Neuronal stem cell (in vitro differentiated cells): Measurements from ENCODE around the gene MED29.

Experiments used
- DNase-seq: peaks from one replicate; pipeline ENCODE4 v3.0.0-alpha.2; 2013; ENCODE audit warnings: low spot score
- H2AFZ ChIP-seq: one replicate; pipeline ENCODE4 v1.6.1; 2013; ENCODE audit warnings: mild to moderate bottlenecking, low read length, inconsistent platforms
- H2AK5ac ChIP-seq: 2 replicates; pipeline ENCODE4 v1.6.1; 2013; ENCODE audit warnings: low read depth, mild to moderate bottlenecking, inconsistent platforms, low read length, moderate library complexity, mixed read lengths
- H2BK120ac ChIP-seq: 2 replicates; pipeline ENCODE4 v1.6.1; 2013; ENCODE audit warnings: low read depth, mild to moderate bottlenecking, inconsistent platforms, low read length, moderate library complexity, mixed read lengths
- H2BK12ac ChIP-seq: one replicate; pipeline ENCODE4 v1.6.1; 2013; ENCODE audit warnings: low read length, inconsistent platforms
- H2BK15ac ChIP-seq: 2 replicates; pipeline ENCODE4 v1.6.1; 2013; ENCODE audit warnings: mild to moderate bottlenecking, low read length, inconsistent platforms, mixed read lengths
- H2BK5ac ChIP-seq: one replicate; pipeline ENCODE4 v1.6.1; 2013; ENCODE audit warnings: inconsistent platforms, mild to moderate bottlenecking, low read length, moderate library complexity
- H3K14ac ChIP-seq: one replicate; pipeline ENCODE4 v1.6.1; 2013; ENCODE audit warnings: low read length, inconsistent platforms
- H3K18ac ChIP-seq: 2 replicates; pipeline ENCODE4 v1.6.1; 2013; ENCODE audit warnings: low read length, inconsistent platforms
- H3K23ac ChIP-seq: 2 replicates; pipeline ENCODE4 v1.6.1; 2013; ENCODE audit warnings: low read depth, mild to moderate bottlenecking, mixed read lengths, low read length, inconsistent platforms; ENCODE audit not compliant: poor library complexity
- H3K27ac ChIP-seq: replicated peaks from 3 replicates; pipeline ENCODE4 v1.5.1; 2013; ENCODE audit warnings: low read length, inconsistent platforms
- H3K27me3 ChIP-seq, 3 experiments: 2 replicates each; pipeline ENCODE4 v1.6.1; 2013; ENCODE audit warnings: low read length in 3 of 3, mild to moderate bottlenecking in 2 of 3, inconsistent platforms in 1 of 3, low read depth in 1 of 3, mixed read lengths in 1 of 3, moderate library complexity in 1 of 3; ENCODE audit not compliant: control insufficient read depth in 3 of 3, insufficient read depth in 3 of 3
- H3K36me3 ChIP-seq, 2 donors: replicated peaks in 1 of 2; 2 replicates each; pipeline ENCODE4 v1.6.1; 2013; ENCODE audit warnings: low read length in 2 of 2; ENCODE audit not compliant: control insufficient read depth in 2 of 2, insufficient read depth in 2 of 2
- H3K4ac ChIP-seq: 2 replicates; pipeline ENCODE4 v1.6.1; 2013; ENCODE audit warnings: inconsistent platforms, mild to moderate bottlenecking, low read length, moderate library complexity
- H3K4me1 ChIP-seq, 2 donors: 1 replicate in 1 of 2; 2 replicates in 1 of 2; pipeline ENCODE4 v1.6.1; 2013; ENCODE audit warnings: low read length in 2 of 2, low read depth in 1 of 2; ENCODE audit not compliant: control insufficient read depth in 2 of 2, insufficient read depth in 1 of 2
- H3K4me2 ChIP-seq: one replicate; pipeline ENCODE4 v1.6.1; 2013; ENCODE audit warnings: mild to moderate bottlenecking, low read length, inconsistent platforms; ENCODE audit not compliant: insufficient read depth, poor library complexity, severe bottlenecking
- H3K4me3 ChIP-seq, 2 donors: 2 replicates each; pipeline ENCODE4 v1.5.1; 2013; ENCODE audit warnings: low read length in 2 of 2, mild to moderate bottlenecking in 2 of 2, inconsistent platforms in 1 of 2, moderate library complexity in 1 of 2
- H3K79me1 ChIP-seq: one replicate; pipeline ENCODE4 v1.6.1; 2013; ENCODE audit warnings: low read depth, mild to moderate bottlenecking, inconsistent platforms, low read length, moderate library complexity
- H3K9ac ChIP-seq: one replicate; pipeline ENCODE4 v1.6.1; 2013; ENCODE audit warnings: mild to moderate bottlenecking, low read depth, low read length, inconsistent platforms; ENCODE audit not compliant: poor library complexity
- H3K9me3 ChIP-seq, 2 donors: replicated peaks in 1 of 2; 2 replicates each; pipeline versions ENCODE3 to v1.6.1; 2013; ENCODE audit warnings: low read length in 2 of 2, mild to moderate bottlenecking in 2 of 2, inconsistent platforms in 1 of 2, low read depth in 1 of 2, mixed read lengths in 1 of 2, moderate library complexity in 1 of 2; ENCODE audit not compliant: control insufficient read depth in 2 of 2, insufficient read depth in 1 of 2
- H4K8ac ChIP-seq: one replicate; pipeline ENCODE4 v1.6.1; 2013; ENCODE audit warnings: low read depth, mild to moderate bottlenecking, inconsistent platforms, low read length, moderate library complexity
- H4K91ac ChIP-seq: one replicate; pipeline ENCODE4 v1.6.1; 2013; ENCODE audit warnings: low read length, low read depth, mild to moderate bottlenecking, inconsistent platforms; ENCODE audit not compliant: poor library complexity
- WGBS, 2 donors: extraction: QIAGEN DNeasy Blood & Tissue Kit; methylation state at CpG; one replicate each; pipeline ENCODE4 v1.1.7; 2013; ENCODE audit warnings: missing lambda C conversion rate in 2 of 2, mixed read lengths in 1 of 2; ENCODE audit not compliant: insufficient read length in 2 of 2, insufficient replicate concordance in 1 of 2; ENCODE audit errors: extremely low coverage in 2 of 2; 5-methylcytosine and 5-hydroxymethylcytosine counted together

MED29 gene

DNA sequence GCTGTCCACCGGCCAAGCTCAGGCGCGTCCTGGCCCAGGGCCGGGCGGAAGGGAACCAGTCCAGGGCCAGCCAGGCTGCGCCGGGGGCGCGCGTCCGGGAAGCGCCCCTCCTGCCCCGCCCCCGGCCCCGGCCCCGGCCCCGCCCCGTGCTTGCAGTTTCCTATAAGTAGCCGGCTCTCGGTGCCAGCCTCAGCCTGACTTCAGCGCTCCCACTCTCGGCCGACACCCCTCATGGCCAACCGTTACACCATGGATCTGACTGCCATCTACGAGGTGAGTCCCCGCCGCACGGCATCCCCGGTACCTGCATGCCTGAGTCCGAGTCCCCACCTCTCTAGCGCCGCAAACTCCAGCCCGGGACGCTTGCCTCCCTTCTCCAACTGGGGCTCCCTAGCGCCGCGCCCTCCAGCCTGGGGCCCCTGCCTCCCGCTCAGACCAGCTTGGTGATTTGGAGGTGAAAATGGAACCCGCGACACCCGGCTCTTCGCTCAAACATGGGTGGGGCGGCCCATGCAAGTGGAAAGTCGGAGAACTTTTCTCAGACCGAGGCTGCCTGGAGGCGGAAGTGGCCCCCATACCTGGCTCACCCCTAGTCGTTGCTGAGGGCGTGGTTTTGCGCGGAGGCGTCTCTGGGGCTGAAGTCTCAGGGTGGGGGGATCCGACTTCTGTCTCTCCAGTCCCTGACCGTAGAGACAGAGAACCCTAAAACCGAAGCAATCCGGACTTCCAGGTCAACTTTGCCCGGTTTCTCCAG lies 15.7 kb downstream of the MED29 start, which contains the start of gene ZFP36:
ZFP36 (plus strand) TSS at position 192 of the 754 bp plus-strand sequence; CDS start at position 250, 58 bp downstream.
- Histone ChIP-seq H2BK5ac (peak within 1 kb of the TSS; percentile 15), H3K14ac (no peak within 1 kb of the TSS), H4K8ac (no peak within 1 kb of the TSS), H2AK5ac (peak within 1 kb of the TSS; percentile 97), H2BK12ac (peak within 1 kb of the TSS; percentile 1), H3K4me3 (peak within 1 kb of the TSS; percentile 82 to 91), H3K27ac (no peak within 1 kb of the TSS), H3K27me3 (peaks cover 0 to 27% (median 0%) of the 10 kb centered on the region in 3 experiments), H4K91ac (no peak within 1 kb of the TSS), H3K4ac (no peak within 1 kb of the TSS), H2AFZ (peak within 1 kb of the TSS; percentile 92), H3K9me3 (no peaks in the 10 kb centered on the region), H3K4me2 (peak within 1 kb of the TSS; percentile 99), H2BK15ac (peak within 1 kb of the TSS; percentile 84), H3K18ac (peak within 1 kb of the TSS; percentile 98), H3K9ac (peak within 1 kb of the TSS; percentile 96), H3K4me1 (peaks cover 26 to 38% of the 10 kb centered on the region in 2 donors), H3K36me3 (peaks cover 0 to 6% of the 10 kb centered on the region in 2 donors), H3K79me1 (no peaks in the 10 kb centered on the region), H3K23ac (peak within 1 kb of the TSS; percentile 96), H2BK120ac (no peak within 1 kb of the TSS)
- no peak for DNase-seq
- no CpG with 5 or more reads among the region's 56 CpGs for WGBS, 2 donors

DNA sequence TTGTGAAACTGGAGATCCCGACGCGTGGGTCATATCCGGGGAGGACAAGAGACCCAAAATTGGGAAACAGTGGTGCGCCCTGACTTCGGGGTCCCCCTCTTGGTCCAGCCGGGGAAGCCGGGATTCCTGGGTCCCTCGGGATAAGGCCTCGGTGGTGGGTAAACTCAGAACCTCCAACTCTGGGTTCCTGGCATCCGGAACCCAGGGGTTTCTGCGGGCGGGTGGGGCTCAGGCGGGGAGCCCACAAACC lies 16.2 kb downstream of the MED29 start:
- WGBS, 2 donors = no CpG with 5 or more reads among the region's 14 CpGs
- Histone ChIP-seq H3K4me1 (peaks cover 21 to 33% of the 10 kb centered on the region in 2 donors), H3K27me3 (peaks cover 0 to 25% (median 0%) of the 10 kb centered on the region in 3 experiments)

DNA sequence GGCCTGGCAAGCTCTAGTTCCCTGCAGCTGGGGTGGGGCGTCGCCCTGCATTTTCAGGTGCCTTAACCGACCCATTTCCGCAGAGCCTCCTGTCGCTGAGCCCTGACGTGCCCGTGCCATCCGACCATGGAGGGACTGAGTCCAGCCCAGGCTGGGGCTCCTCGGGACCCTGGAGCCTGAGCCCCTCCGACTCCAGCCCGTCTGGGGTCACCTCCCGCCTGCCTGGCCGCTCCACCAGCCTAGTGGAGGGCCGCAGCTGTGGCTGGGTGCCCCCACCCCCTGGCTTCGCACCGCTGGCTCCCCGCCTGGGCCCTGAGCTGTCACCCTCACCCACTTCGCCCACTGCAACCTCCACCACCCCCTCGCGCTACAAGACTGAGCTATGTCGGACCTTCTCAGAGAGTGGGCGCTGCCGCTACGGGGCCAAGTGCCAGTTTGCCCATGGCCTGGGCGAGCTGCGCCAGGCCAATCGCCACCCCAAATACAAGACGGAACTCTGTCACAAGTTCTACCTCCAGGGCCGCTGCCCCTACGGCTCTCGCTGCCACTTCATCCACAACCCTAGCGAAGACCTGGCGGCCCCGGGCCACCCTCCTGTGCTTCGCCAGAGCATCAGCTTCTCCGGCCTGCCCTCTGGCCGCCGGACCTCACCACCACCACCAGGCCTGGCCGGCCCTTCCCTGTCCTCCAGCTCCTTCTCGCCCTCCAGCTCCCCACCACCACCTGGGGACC lies 16.6 kb downstream of the MED29 start:
- no peak overlapping the region for H3K14ac ChIP-seq
- no peaks in the 10 kb centered on the region for H3K79me1 ChIP-seq
- no peak overlapping the region for H2AFZ ChIP-seq
- peaks cover 19 to 31% of the 10 kb centered on the region in 2 donors for H3K4me1 ChIP-seq
- peak overlapping the region; percentile 97 for H2AK5ac ChIP-seq
- WGBS, 2 donors = no CpG with 5 or more reads among the region's 40 CpGs
- no peak for DNase-seq
- H3K27me3 ChIP-seq = peaks cover 0 to 24% (median 0%) of the 10 kb centered on the region in 3 experiments
- peak overlapping the region; percentile 59 to 91 for H3K4me3 ChIP-seq
- peak overlapping the region; percentile 27 for H3K4ac ChIP-seq
- no peaks in the 10 kb centered on the region for H3K9me3 ChIP-seq
- no peak overlapping the region for H3K27ac ChIP-seq
- H2BK5ac ChIP-seq = no peak overlapping the region
- H3K4me2 ChIP-seq = peak overlapping the region; percentile 99
- peak overlapping the region; percentile 1 for H2BK12ac ChIP-seq
- peak overlapping the region; percentile 81 for H3K18ac ChIP-seq
- peak overlapping the region; percentile 27 for H2BK15ac ChIP-seq
- H3K9ac ChIP-seq = no peak overlapping the region
- no peak overlapping the region for H2BK120ac ChIP-seq
- H4K8ac ChIP-seq = peak overlapping the region; percentile 31
- peak overlapping the region; percentile 1 for H3K23ac ChIP-seq
- no peak overlapping the region for H4K91ac ChIP-seq
- H3K36me3 ChIP-seq = peaks cover 0 to 6% of the 10 kb centered on the region in 2 donors

More for the DNA sequence above, 16.2 kb downstream of the MED29 start:
- peak overlapping the region; percentile 82 to 91 for H3K4me3 ChIP-seq
- H4K8ac ChIP-seq = no peak overlapping the region
- H2BK15ac ChIP-seq = peak overlapping the region; percentile 84
- peaks cover 0 to 6% of the 10 kb centered on the region in 2 donors for H3K36me3 ChIP-seq
- peak overlapping the region; percentile 99 for H3K4me2 ChIP-seq
- H3K14ac ChIP-seq = no peak overlapping the region
- no peak overlapping the region for H2BK12ac ChIP-seq
- no peak overlapping the region for H4K91ac ChIP-seq
- DNase-seq = no peak
- H3K18ac ChIP-seq = no peak overlapping the region
- H3K79me1 ChIP-seq = no peaks in the 10 kb centered on the region
- no peak overlapping the region for H3K23ac ChIP-seq
- H3K4ac ChIP-seq = no peak overlapping the region
- peak overlapping the region; percentile 92 for H2AFZ ChIP-seq
- no peak overlapping the region for H3K27ac ChIP-seq
- H2BK5ac ChIP-seq = no peak overlapping the region
- peak overlapping the region; percentile 96 for H3K9ac ChIP-seq
- no peaks in the 10 kb centered on the region for H3K9me3 ChIP-seq
- no peak overlapping the region for H2BK120ac ChIP-seq
- peak overlapping the region; percentile 97 for H2AK5ac ChIP-seq
